Calu3 (cell line): ENCODE data around the gene RPTOR. TPM values are rescaled to one million over a fixed set of nuclear protein-coding genes. Genes with fewer than 3 reads are reported as not detected.

ENCODE experiments used
- BruUV-seq: library from RNA; stranded (reverse); fragments of 400-500 nt; replicated peaks from 2 replicates; lab custom pipeline; 2021; lab: Mats Ljungman, UMichigan
- CTCF ChIA-PET: fragments of 300-600 bp; sonication (Branson Sonifier 250); formaldehyde crosslinking; loops from one replicate; lab custom pipeline; 2022; ENCODE audit warnings: antibody characterized with exemption; lab: Charles Lee
- DNase-seq: peaks from one replicate; pipeline ENCODE4 v3.0.0; 2022
- H3K27ac Mint-ChIP-seq: one replicate; pipeline ENCODE4 v1.8.0; 2022; ENCODE audit warnings: mixed read lengths; ENCODE audit not compliant: unreplicated experiment
- H3K27me3 Mint-ChIP-seq: one replicate; pipeline ENCODE4 v1.8.0; 2022; ENCODE audit warnings: mixed read lengths; ENCODE audit not compliant: unreplicated experiment
- H3K36me3 Mint-ChIP-seq: one replicate; pipeline ENCODE4 v1.8.0; 2022; ENCODE audit warnings: mild to moderate bottlenecking, moderate library complexity, mixed read lengths; ENCODE audit not compliant: insufficient read depth, unreplicated experiment
- H3K4me1 Mint-ChIP-seq: one replicate; pipeline ENCODE4 v1.8.0; 2022; ENCODE audit warnings: mild to moderate bottlenecking, low read depth, mixed read lengths; ENCODE audit not compliant: unreplicated experiment
- H3K4me3 Mint-ChIP-seq: one replicate; pipeline ENCODE4 v1.8.0; 2022; ENCODE audit warnings: mild to moderate bottlenecking, low read depth, moderate library complexity, mixed read lengths; ENCODE audit not compliant: unreplicated experiment
- H3K9me3 Mint-ChIP-seq: one replicate; pipeline ENCODE4 v1.8.0; 2022; ENCODE audit warnings: low read depth, mixed read lengths; ENCODE audit not compliant: unreplicated experiment
- CTCF ChIP-seq: fragments of 200-600 bp; IDR thresholded peaks from one replicate; pipeline ENCODE4 v1.8.0; 2022; ENCODE audit warnings: antibody characterized with exemption; ENCODE audit not compliant: unreplicated experiment
- intact Hi-C: fragments of 100-400 bp; cut with micrococcal nuclease; formaldehyde crosslinking; loops from one replicate; pipeline ENCODE4 v1.10.0; 2022; ENCODE audit not compliant: unreplicated experiment
- total RNA-seq: library from RNA; stranded (reverse); gene quantifications from 2 replicates; pipeline ENCODE4 v1.2.3, GENCODE V29; 2022

Gene RPTOR
- total RNA-seq, 1 experiment from 2014 or later, result 41.8 TPM

DNA sequence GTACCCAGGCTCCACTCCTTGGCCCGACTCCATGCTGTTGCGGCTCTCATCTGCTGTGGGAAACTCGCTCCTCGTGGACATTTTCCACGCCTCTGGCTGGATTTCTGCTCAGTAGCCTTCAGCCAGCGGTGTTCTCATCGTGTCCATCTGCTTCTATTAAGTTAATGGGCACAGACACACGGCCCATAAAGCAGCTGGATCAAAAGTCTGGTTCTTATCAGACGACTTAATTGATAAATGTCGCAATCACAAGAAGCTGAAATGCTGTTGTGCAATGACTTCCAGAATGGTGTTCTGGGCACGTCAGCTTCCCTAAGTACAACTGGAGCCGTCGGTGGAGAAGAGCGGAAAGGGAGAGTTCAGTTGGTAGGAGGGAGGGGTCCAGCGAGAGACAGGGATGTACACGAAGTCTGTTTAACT is 235.3 kb downstream of the RPTOR start:
- DNase-seq, result no peak
- Mint-ChIP-seq H3K27me3 (no peaks in the 10 kb centered on the region), H3K27ac (no peak overlapping the region), H3K4me3 (no peak overlapping the region), H3K4me1 (peaks cover 5% of the 10 kb centered on the region), H3K36me3 (peaks cover 15% of the 10 kb centered on the region), H3K9me3 (no peaks in the 10 kb centered on the region)
- CTCF ChIA-PET, result no interaction called here
- intact Hi-C loops, result no loop called here
- BruUV-seq, result no TSS peak
- no peak for TF ChIP-seq CTCF

DNA sequence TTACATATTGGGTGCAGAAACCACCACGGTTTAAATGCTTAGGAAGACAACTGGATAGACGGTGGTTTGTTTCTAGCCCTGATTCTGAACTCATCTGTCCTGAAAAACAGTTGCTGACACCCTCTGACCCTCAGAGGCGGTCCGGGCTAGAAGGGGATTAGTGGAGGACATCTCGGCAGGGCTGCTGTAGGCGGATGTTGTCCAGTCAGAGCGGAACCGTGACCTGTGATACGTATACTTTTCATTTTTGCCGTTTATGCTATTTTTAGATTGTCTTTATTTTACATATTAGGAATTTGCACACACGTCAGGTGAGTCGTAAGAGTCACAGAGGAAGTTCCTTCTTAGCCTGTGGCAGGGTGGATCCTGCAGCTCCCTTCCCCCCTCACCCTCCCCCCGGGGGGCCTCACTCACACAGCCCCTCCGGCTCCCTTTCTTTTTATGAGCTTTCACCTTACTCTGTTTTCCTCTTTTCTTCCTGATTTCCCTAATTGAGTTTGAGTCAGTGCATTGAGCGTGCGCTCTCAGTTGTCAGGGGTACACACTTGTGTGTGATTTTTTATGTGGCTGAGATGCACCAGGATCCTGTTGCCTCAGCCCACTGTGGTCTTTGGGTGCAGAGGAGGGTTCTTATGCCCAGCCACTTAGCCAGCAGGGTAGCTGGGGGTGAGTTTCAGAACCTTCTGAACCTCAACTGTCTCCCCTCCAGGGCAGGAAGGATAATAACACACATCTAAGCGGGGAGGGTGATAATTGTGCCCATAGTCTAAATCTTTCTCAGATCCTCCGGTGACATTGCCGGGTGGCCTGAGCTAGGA is 236.0 kb downstream of the RPTOR start:
- DNase-seq, result no peak
- Mint-ChIP-seq H3K4me3 (no peak overlapping the region), H3K27ac (no peak overlapping the region), H3K4me1 (peaks cover 5% of the 10 kb centered on the region), H3K27me3 (no peaks in the 10 kb centered on the region), H3K36me3 (peaks cover 15% of the 10 kb centered on the region), H3K9me3 (no peaks in the 10 kb centered on the region)
- CTCF ChIA-PET, result no interaction called here
- BruUV-seq, result no TSS peak
- intact Hi-C loops, result no loop called here
- no peak for TF ChIP-seq CTCF

- no peaks in the 10 kb centered on the region for H3K27me3 Mint-ChIP-seq
- DNase-seq, result no peak
Observed at GRCh38 chr17:80781211-80781610, 236.6 kb downstream of the RPTOR start.

GRCh38 chr17:80781807-80782277 is 237.2 kb downstream of the RPTOR start:
- Mint-ChIP-seq H3K4me3 (no peak overlapping the region), H3K4me1 (peaks cover 2% of the 10 kb centered on the region), H3K36me3 (peaks cover 14% of the 10 kb centered on the region), H3K9me3 (no peaks in the 10 kb centered on the region), H3K27ac (no peak overlapping the region), H3K27me3 (no peaks in the 10 kb centered on the region)
- no peak for DNase-seq
- no TSS peak for BruUV-seq
- no peak for TF ChIP-seq CTCF
- CTCF ChIA-PET, result no interaction called here
- intact Hi-C loops, result no loop called here

More at GRCh38 chr17:80781211-80781610, 236.6 kb downstream of the RPTOR start:
- peaks cover 15% of the 10 kb centered on the region for H3K36me3 Mint-ChIP-seq
- H3K9me3 Mint-ChIP-seq, result no peaks in the 10 kb centered on the region
- no peak overlapping the region for H3K4me3 Mint-ChIP-seq
- no TSS peak for BruUV-seq
- CTCF ChIA-PET, result no interaction called here
- no peak overlapping the region for H3K27ac Mint-ChIP-seq
- intact Hi-C loops, result no loop called here
- peaks cover 5% of the 10 kb centered on the region for H3K4me1 Mint-ChIP-seq
- no peak for TF ChIP-seq CTCF
